DND-41 (cell line): ENCODE results near the gene RFFL.
A peak's percentile ranks its signal among the peaks of the same experiment; 100 is the strongest.

ENCODE experiments used
- ATAC-seq: fragments of 200-7000 bp; cut with Tn5 transposase; 3 replicates; pipeline ENCODE4 v1.9.1; 2021; ENCODE audit warnings: low read depth; ENCODE audit not compliant: insufficient read depth
- DNase-seq: peaks from one replicate; pipeline ENCODE4 v3.0.0-alpha.2; 2020
- H2AFZ ChIP-seq: 2 replicates; pipeline ENCODE4 v1.6.0; 2012; ENCODE audit warnings: low read depth, low read length
- H3K27ac ChIP-seq: 2 replicates; pipeline ENCODE4 v1.5.1; 2012; ENCODE audit warnings: low read length, inconsistent platforms
- H3K27me3 ChIP-seq: fragments of 200-600 bp; sonication (generic); 2 replicates; pipeline ENCODE4 v1.6.0; 2012; ENCODE audit warnings: low read length, mild to moderate bottlenecking, inconsistent platforms; ENCODE audit not compliant: insufficient read depth, poor library complexity
- H3K36me3 ChIP-seq: 2 replicates; pipeline ENCODE4 v1.5.1; 2012; ENCODE audit warnings: low read length, inconsistent platforms; ENCODE audit not compliant: insufficient read depth
- H3K4me1 ChIP-seq: 2 replicates; pipeline ENCODE4 v1.5.1; 2012; ENCODE audit warnings: mild to moderate bottlenecking, low read length; ENCODE audit not compliant: insufficient read depth
- H3K4me2 ChIP-seq: 2 replicates; pipeline ENCODE4 v1.6.0; 2012; ENCODE audit warnings: mild to moderate bottlenecking, moderate library complexity, low read length, inconsistent platforms; ENCODE audit not compliant: insufficient read depth
- H3K4me3 ChIP-seq, 2 experiments: fragments of 200-600 bp in 1 of 2; shearing (Covaris generic) in 1 of 2; 2 replicates each; pipeline ENCODE4 v1.5.1; 2012 to 2016; ENCODE audit warnings: inconsistent platforms in 2 of 2, low read length in 2 of 2, mild to moderate bottlenecking in 2 of 2, low read depth in 1 of 2, moderate library complexity in 1 of 2
- H3K79me2 ChIP-seq: 2 replicates; pipeline ENCODE4 v1.6.0; 2012; ENCODE audit warnings: low read length, inconsistent platforms; ENCODE audit not compliant: insufficient read depth
- H3K9ac ChIP-seq: 2 replicates; pipeline ENCODE4 v1.6.0; 2012; ENCODE audit warnings: low read depth, mild to moderate bottlenecking, inconsistent platforms, low read length, moderate library complexity
- H3K9me3 ChIP-seq: 2 replicates; pipeline ENCODE4 v1.5.1; 2012; ENCODE audit warnings: low read length, moderate library complexity, mild to moderate bottlenecking, inconsistent platforms; ENCODE audit not compliant: insufficient read depth, severe bottlenecking
- H4K20me1 ChIP-seq: 2 replicates; pipeline ENCODE4 v1.6.0; 2012; ENCODE audit warnings: low read length; ENCODE audit not compliant: insufficient read depth
- EZH2 ChIP-seq: IDR thresholded peaks from 3 replicates; pipeline ENCODE4 v1.6.1; 2012; ENCODE audit warnings: borderline replicate concordance, low read depth, mild to moderate bottlenecking, moderate library complexity, low read length, inconsistent platforms; ENCODE audit not compliant: severe bottlenecking
- TF ChIP-seq, protein P1 (sequence below): IDR thresholded peaks from 2 replicates; pipeline ENCODE4 v1.5.1; 2012; ENCODE audit warnings: borderline replicate concordance, low read length, moderate library complexity, mild to moderate bottlenecking; ENCODE audit not compliant: poor library complexity, severe bottlenecking; ENCODE audit errors: extremely low read depth

The RFFL gene

DNA sequence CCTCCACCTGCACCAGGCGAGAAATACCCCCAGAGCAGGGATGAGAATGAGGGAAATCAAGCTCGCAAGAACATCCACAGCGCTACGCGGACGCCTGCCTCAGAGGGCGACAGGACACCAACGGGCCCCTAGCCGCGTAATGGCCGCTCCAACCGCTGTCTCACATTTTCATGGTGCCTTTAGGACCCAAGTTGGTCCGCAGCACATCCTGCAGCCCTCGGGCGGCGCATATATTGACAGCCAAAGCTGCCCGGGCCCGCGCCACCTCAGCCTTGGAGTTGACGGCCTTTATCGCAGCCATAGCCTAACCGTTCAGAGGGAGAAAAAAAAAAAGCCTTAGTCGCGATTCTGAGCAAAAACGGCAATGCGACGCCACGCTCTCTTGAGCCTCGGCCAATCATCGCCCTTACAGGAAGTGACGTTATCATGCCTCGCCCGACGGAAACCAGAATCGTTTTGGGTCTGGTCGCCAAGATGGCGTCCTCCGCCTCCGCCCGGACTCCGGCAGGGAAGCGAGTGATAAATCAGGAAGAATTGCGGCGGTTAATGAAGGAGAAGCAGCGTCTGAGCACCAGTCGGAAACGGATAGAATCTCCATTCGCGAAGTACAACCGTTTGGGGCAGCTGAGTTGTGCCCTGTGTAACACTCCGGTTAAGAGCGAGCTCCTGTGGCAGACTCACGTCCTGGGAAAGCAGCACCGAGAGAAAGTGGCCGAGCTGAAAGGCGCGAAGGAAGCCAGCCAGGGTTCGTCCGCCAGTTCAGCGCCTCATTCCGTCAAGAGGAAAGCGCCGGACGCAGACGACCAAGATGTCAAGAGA is 102.2 kb downstream of the RFFL start, which contains the start of the genes CCT6B and ZNF830:
CCT6B (minus strand) TSS at position 368 of the 819 bp plus-strand sequence; CDS start at position 301, 67 bp downstream.
ZNF830 (plus strand) TSS at position 448 of the 819 bp plus-strand sequence; CDS start at position 475, 27 bp downstream.
- H3K27me3 ChIP-seq = no peaks in the 10 kb centered on the region
- ATAC-seq = peak; percentile 92

DNA sequence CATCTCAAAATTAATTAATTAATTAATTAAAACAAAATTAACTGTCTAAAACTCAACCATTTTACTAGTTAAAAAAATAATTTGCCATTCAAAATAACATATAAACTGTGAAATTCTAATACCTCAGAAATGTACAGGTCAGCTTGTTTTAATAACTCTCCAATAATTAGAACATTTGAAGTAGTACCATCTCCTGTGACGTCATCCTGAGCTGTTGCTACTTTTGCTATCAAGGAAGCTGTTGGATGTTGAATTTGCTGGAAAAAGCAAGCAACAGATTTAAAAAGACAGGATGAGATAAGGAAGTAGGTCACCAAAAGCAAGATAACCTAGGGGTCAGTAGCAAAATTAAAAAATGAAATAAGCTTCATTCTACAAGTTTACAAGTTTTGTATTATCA is 105.1 kb downstream of the RFFL start:
- Histone ChIP-seq H3K4me3 (no peak overlapping the region), H3K36me3 (peaks cover 8% of the 10 kb centered on the region), H3K4me1 (peaks cover 23% of the 10 kb centered on the region), H3K27ac (no peak overlapping the region), H2AFZ (no peak overlapping the region), H3K27me3 (no peaks in the 10 kb centered on the region), H3K9me3 (no peaks in the 10 kb centered on the region), H3K4me2 (no peak overlapping the region), H4K20me1 (no peaks in the 10 kb centered on the region), H3K79me2 (peaks cover 20% of the 10 kb centered on the region), H3K9ac (no peak overlapping the region)
- no peak for TF ChIP-seq EZH2
- TF ChIP-seq, protein P1, sequence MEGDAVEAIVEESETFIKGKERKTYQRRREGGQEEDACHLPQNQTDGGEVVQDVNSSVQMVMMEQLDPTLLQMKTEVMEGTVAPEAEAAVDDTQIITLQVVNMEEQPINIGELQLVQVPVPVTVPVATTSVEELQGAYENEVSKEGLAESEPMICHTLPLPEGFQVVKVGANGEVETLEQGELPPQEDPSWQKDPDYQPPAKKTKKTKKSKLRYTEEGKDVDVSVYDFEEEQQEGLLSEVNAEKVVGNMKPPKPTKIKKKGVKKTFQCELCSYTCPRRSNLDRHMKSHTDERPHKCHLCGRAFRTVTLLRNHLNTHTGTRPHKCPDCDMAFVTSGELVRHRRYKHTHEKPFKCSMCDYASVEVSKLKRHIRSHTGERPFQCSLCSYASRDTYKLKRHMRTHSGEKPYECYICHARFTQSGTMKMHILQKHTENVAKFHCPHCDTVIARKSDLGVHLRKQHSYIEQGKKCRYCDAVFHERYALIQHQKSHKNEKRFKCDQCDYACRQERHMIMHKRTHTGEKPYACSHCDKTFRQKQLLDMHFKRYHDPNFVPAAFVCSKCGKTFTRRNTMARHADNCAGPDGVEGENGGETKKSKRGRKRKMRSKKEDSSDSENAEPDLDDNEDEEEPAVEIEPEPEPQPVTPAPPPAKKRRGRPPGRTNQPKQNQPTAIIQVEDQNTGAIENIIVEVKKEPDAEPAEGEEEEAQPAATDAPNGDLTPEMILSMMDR = no peak
- no peak for DNase-seq
- no peak for ATAC-seq

More for the DNA sequence above, 102.2 kb downstream of the RFFL start, which contains the start of the genes CCT6B and ZNF830:
- Histone ChIP-seq H3K4me2 (peak within 1 kb of the TSS; percentile 86), H3K36me3 (peaks cover 34% of the 10 kb centered on the region), H3K79me2 (peaks cover 26% of the 10 kb centered on the region), H3K4me3 (peak within 1 kb of the TSS; percentile 63 to 86), H3K9me3 (no peaks in the 10 kb centered on the region), H3K9ac (peak within 1 kb of the TSS; percentile 67), H2AFZ (peak within 1 kb of the TSS; percentile 87), H3K4me1 (peaks cover 30% of the 10 kb centered on the region), H4K20me1 (no peaks in the 10 kb centered on the region), H3K27ac (peak within 1 kb of the TSS; percentile 89)
- DNase-seq = peak; percentile 92
- no peak for TF ChIP-seq EZH2
- TF ChIP-seq, protein P1 = peak; percentile 2
